Measurements from ENCODE around the gene HNRNPL. TPM values are rescaled to one million over a fixed set of nuclear protein-coding genes. Genes with fewer than 3 reads are reported as not detected.
"Not testable (repeated sequence)": the region's sequence is repeated elsewhere in the genome, so short reads cannot be mapped to it uniquely, and the experiment has no call there.

Gene HNRNPL
- polyA plus RNA-seq, 1 donor from 2014 or later: 78.9 TPM

GRCh38 chr19:38836159-38836982 is 13.4 kb downstream of the HNRNPL start:
- H3K4me1 Mint-ChIP-seq: peaks cover 4 to 9% (median 6%) of the 10 kb centered on the region in 3 donors
- peak overlapping the region in 1 of 4 donors; percentile 63 for H3K4me3 Mint-ChIP-seq
- H3K27me3 Mint-ChIP-seq: no peaks in the 10 kb centered on the region
- H3K9me3 Mint-ChIP-seq: no peaks in the 10 kb centered on the region
- peaks cover 5% of the 10 kb centered on the region for H3K36me3 Mint-ChIP-seq
- H3K27ac Mint-ChIP-seq: peak overlapping the region in 2 of 3 donors; percentile 31 to 43

GRCh38 chr19:38834590-38834989 is 15.2 kb downstream of the HNRNPL start:
- Mint-ChIP-seq H3K36me3 (peaks cover 11% of the 10 kb centered on the region), H3K9me3 (no peaks in the 10 kb centered on the region), H3K27me3 (no peaks in the 10 kb centered on the region), H3K4me1 (peaks cover 7 to 18% (median 9%) of the 10 kb centered on the region in 3 donors), H3K4me3 (no peak overlapping the region), H3K27ac (peak overlapping the region in 1 of 3 donors; percentile 25)

- Mint-ChIP-seq H3K27ac (peak overlapping the region in 2 of 3 donors; percentile 25 to 41), H3K4me3 (peak overlapping the region in 1 of 4 donors; percentile 61), H3K36me3 (peaks cover 11% of the 10 kb centered on the region), H3K27me3 (no peaks in the 10 kb centered on the region), H3K4me1 (peaks cover 7 to 18% (median 9%) of the 10 kb centered on the region in 3 donors), H3K9me3 (no peaks in the 10 kb centered on the region)
Measured at GRCh38 chr19:38834104-38834490, 15.7 kb downstream of the HNRNPL start.

DNA sequence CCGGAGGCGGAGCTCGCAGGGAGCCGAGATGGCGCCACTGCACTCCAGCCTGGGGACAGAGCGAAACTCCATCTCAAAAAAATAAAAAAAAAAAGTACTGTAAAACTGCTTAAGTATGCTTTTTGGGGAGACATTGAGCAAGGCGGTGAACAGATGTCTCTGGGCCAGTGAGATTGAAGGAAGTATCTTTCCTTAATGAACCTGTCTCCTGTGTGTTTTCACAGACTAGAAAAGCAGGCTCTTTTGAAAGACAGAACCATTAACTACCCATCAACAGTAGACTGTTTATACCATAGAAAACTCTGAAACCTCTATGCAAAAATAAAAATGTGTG is 16.7 kb downstream of the HNRNPL start:
- H3K4me3 Mint-ChIP-seq: peak overlapping the region in 2 of 4 donors; percentile 1 to 29
- peaks cover 12% of the 10 kb centered on the region for H3K36me3 Mint-ChIP-seq
- H3K27me3 Mint-ChIP-seq: no peaks in the 10 kb centered on the region

DNA sequence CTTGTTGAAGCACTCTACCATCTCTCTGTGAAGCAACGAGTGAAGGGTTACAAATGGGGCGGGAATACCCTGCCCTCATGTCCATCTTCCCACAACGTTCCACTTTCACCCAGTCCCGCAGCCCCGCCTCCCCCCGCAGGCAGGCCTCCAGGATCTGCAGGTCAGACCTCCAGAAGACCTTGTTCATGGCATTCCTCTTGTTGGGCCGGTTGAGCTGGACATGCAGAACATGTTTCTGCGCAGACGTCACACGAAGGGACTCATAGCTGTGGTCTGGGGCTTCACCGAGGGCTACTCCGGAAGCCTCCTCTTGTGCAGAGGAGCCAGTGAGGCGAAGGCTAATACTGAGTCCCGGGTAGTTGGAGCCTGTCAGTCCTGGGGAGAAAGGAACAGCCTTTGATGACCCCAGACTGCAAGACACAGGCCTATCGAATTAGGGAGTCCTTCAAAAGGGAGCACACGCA is 18.6 kb downstream of the HNRNPL start:
- H3K4me3 Mint-ChIP-seq: peak overlapping the region; percentile 88 to 98 (median 94)
- peaks cover 11% of the 10 kb centered on the region for H3K36me3 Mint-ChIP-seq
- no peaks in the 10 kb centered on the region for H3K9me3 Mint-ChIP-seq
- H3K27ac Mint-ChIP-seq: peak overlapping the region; percentile 86 to 94 (median 92)
- H3K4me1 Mint-ChIP-seq: peaks cover 11 to 18% (median 11%) of the 10 kb centered on the region in 3 donors
- H3K27me3 Mint-ChIP-seq: no peaks in the 10 kb centered on the region

More for the DNA sequence above, 16.7 kb downstream of the HNRNPL start:
- Mint-ChIP-seq H3K9me3 (no peaks in the 10 kb centered on the region), H3K27ac (peak overlapping the region in 1 of 3 donors; percentile 25), H3K4me1 (peaks cover 7 to 18% (median 11%) of the 10 kb centered on the region in 3 donors)

- Mint-ChIP-seq H3K9me3 (no peaks in the 10 kb centered on the region), H3K36me3 (peaks cover 13% of the 10 kb centered on the region), H3K4me3 (peak overlapping the region; percentile 88 to 98 (median 94)), H3K4me1 (peaks cover 11 to 18% (median 11%) of the 10 kb centered on the region in 3 donors), H3K27me3 (no peaks in the 10 kb centered on the region), H3K27ac (peak overlapping the region; percentile 23 to 94 (median 86))
Measured at GRCh38 chr19:38830039-38830733, 19.6 kb downstream of the HNRNPL start.

DNA sequence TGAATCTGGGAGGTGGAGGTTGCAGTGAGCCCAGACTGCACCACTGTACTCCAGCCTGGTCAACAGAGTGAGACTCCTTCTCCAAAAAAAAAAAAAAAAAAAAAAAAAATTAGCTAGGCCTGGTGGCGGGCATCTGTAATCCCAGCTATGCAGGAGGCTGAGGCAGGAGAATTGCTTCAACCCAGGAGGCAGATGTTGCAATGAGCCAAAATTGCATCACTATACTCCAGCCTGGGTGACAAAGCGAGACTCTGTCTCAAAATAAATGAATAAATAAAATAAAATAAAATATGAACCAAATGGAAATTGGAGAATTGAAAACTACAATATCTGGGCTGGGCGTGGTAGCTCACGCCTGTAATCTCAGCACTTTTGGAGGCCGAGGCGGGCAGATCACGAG is 20.6 kb downstream of the HNRNPL start:
- Mint-ChIP-seq H3K36me3 (peaks cover 13% of the 10 kb centered on the region), H3K4me3 (peak overlapping the region in 1 of 4 donors; percentile 88), H3K4me1 (peaks cover 11 to 18% (median 11%) of the 10 kb centered on the region in 3 donors)
- not testable (repeated sequence) for H3K9me3 Mint-ChIP-seq, H3K27ac Mint-ChIP-seq, H3K27me3 Mint-ChIP-seq

- peaks cover 10 to 14% (median 11%) of the 10 kb centered on the region in 3 donors for H3K4me1 Mint-ChIP-seq
- H3K4me3 Mint-ChIP-seq: peak overlapping the region in 2 of 4 donors; percentile 5 to 70
- no peaks in the 10 kb centered on the region for H3K27me3 Mint-ChIP-seq
- peaks cover 0 to 3% (median 0%) of the 10 kb centered on the region in 3 donors for H3K9me3 Mint-ChIP-seq
- peaks cover 17% of the 10 kb centered on the region for H3K36me3 Mint-ChIP-seq
- H3K27ac Mint-ChIP-seq: no peak overlapping the region
Measured at GRCh38 chr19:38826856-38827551, 22.8 kb downstream of the HNRNPL start.

GRCh38 chr19:38825936-38826335 is 23.9 kb downstream of the HNRNPL start:
- H3K36me3 Mint-ChIP-seq: peaks cover 14% of the 10 kb centered on the region
- not testable (repeated sequence) for H3K4me1 Mint-ChIP-seq, H3K9me3 Mint-ChIP-seq, H3K4me3 Mint-ChIP-seq, H3K27ac Mint-ChIP-seq, H3K27me3 Mint-ChIP-seq

GRCh38 chr19:38821230-38821825 is 28.5 kb downstream of the HNRNPL start:
- not testable (repeated sequence) for H3K36me3 Mint-ChIP-seq, H3K4me1 Mint-ChIP-seq, H3K27ac Mint-ChIP-seq, H3K9me3 Mint-ChIP-seq, H3K27me3 Mint-ChIP-seq, H3K4me3 Mint-ChIP-seq

DNA sequence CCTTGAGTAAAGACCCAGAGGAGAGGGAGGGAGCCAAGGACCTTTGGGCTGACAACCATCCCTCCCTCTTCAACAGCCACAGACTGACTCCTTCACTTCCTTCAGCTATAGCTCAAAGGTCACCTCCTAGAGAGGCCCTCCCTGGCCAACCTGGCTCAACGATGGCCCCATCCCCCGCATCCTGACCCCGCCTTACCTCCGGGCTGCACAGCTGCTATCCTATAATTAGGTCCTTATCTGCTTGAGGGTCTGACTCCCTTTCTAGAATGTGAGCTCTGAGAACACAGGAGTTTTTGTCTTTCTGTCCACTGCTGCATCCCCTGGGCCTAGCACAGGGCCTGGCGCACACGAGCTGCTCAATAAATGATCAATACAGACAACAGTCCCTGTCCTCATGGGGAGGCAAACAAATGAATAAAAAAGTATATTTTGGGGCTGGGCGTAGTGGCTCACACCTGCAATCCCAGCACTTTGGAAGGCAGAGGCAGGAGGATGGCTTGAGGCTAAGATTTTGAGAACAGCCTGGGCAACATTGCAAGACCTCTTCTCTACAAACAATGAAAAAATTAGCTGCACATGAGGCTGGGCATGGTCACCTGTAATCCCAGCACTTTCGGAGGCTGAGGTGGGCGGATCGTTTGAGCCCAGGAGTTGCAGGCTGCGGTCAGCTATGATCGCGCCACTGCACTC is 30.4 kb downstream of the HNRNPL start:
- Mint-ChIP-seq H3K9me3 (peaks cover 0 to 3% (median 0%) of the 10 kb centered on the region in 3 donors), H3K4me1 (peaks cover 0 to 3% (median 0%) of the 10 kb centered on the region in 3 donors), H3K27me3 (no peaks in the 10 kb centered on the region), H3K36me3 (peaks cover 8% of the 10 kb centered on the region), H3K27ac (no peak overlapping the region), H3K4me3 (no peak overlapping the region)

DNA sequence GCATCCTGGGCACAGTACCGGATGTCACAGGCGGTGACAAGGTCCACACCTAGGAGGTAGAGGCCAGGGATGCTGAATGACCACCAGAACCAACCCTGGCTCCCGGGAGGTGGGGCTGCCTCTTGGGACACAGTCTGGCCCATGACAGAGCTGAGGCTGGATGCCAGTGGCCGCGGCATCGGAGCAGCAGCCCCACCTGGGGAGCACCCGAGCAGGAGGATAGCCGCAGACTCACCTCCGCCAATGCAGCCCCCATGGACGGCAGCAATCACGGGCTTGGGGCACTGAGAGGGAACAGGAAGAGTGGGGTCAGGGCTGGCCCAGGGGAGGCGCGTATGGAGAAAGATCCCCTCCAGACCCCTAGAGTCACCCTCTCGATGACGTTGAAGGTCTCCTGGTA is 32.7 kb downstream of the HNRNPL start:
- H3K4me3 Mint-ChIP-seq: no peak overlapping the region
- no peak overlapping the region for H3K27ac Mint-ChIP-seq
- peaks cover 0 to 1% (median 0%) of the 10 kb centered on the region in 3 donors for H3K4me1 Mint-ChIP-seq

GRCh38 chr19:38816131-38816750 is 33.5 kb downstream of the HNRNPL start:
- peaks cover 3% of the 10 kb centered on the region for H3K36me3 Mint-ChIP-seq
- H3K4me3 Mint-ChIP-seq: no peak overlapping the region
- no peaks in the 10 kb centered on the region for H3K9me3 Mint-ChIP-seq
- H3K27ac Mint-ChIP-seq: no peak overlapping the region
- H3K4me1 Mint-ChIP-seq: peaks cover 0 to 1% (median 0%) of the 10 kb centered on the region in 3 donors
- no peaks in the 10 kb centered on the region for H3K27me3 Mint-ChIP-seq

More for the DNA sequence above, 32.7 kb downstream of the HNRNPL start:
- Mint-ChIP-seq H3K36me3 (peaks cover 3% of the 10 kb centered on the region), H3K27me3 (no peaks in the 10 kb centered on the region), H3K9me3 (no peaks in the 10 kb centered on the region)

Data from IgD-negative memory B cell (primary cell).